HCT116 (cell line): ENCODE data around the gene ELOVL5. TPM values are rescaled to one million over a fixed set of nuclear protein-coding genes. Genes with fewer than 3 reads are reported as not detected.

Source experiments
- ATAC-seq: fragments of 200-7000 bp; cut with Tn5 transposase; 2 replicates; pipeline ENCODE4 v1.9.1; 2020; ENCODE audit warnings: mild to moderate bottlenecking, moderate library complexity
- BruUV-seq: library from RNA; stranded (reverse); fragments of 400-500 nt; replicated peaks from 2 replicates; lab custom pipeline; 2021; lab: Mats Ljungman, UMichigan
- CTCF ChIA-PET: fragments of 300-600 bp; sonication (Branson Sonifier 250); formaldehyde crosslinking; loops from one replicate; lab custom pipeline; 2021; ENCODE audit warnings: antibody characterized with exemption; lab: Charles Lee
- POLR2A ChIA-PET: fragments of 300-600, 350-600 bp; sonication (Branson Sonifier 250); formaldehyde crosslinking; loops from one replicate; lab custom pipeline; 2021; ENCODE audit warnings: antibody characterized with exemption; lab: Charles Lee
- RAD21 ChIA-PET, 2 experiments: fragments of 300-600 bp; sonication (Branson Sonifier 250); formaldehyde crosslinking; loops; one replicate each; lab custom pipeline; 2023; ENCODE audit warnings: low total read pairs in 2 of 2; ENCODE audit not compliant: uncharacterized antibody in 2 of 2, unreplicated experiment in 2 of 2, low non-redundant PET in 1 of 2; lab: Charles Lee
- DNase-seq: peaks from one replicate; pipeline ENCODE4 v3.0.0-alpha.2; 2010; ENCODE audit warnings: low read depth, low spot score
- H2AFZ ChIP-seq: fragments of 200-600 bp; shearing (Covaris generic), sonication (generic); 2 replicates; pipeline ENCODE4 v1.6.1; 2017; ENCODE audit warnings: low read depth, mixed run types, mixed read lengths, antibody characterized with exemption, low read length; ENCODE audit not compliant: poor library complexity, severe bottlenecking
- H3K27ac ChIP-seq: 2 replicates; pipeline ENCODE4 v1.5.1; 2012; ENCODE audit warnings: low read depth, low read length
- H3K27me3 ChIP-seq: fragments of 200-600 bp; sonication (generic); 2 replicates; pipeline ENCODE4 v1.6.1; 2016; ENCODE audit warnings: mixed run types, low read length, mixed read lengths; ENCODE audit not compliant: insufficient read depth
- H3K36me3 ChIP-seq, 2 experiments: fragments of 200-500 bp in 1 of 2; fragments of 200-600 bp in 1 of 2; sonication (Bioruptor generic) in 1 of 2; sonication (generic) in 1 of 2; 2 replicates each; pipeline versions ENCODE4 v1.5.1 to v1.6.1; 2014 to 2016; ENCODE audit warnings: low read length in 2 of 2, inconsistent platforms in 1 of 2, mixed read lengths in 1 of 2, mixed run types in 1 of 2; ENCODE audit not compliant: insufficient read depth in 2 of 2, control insufficient read depth in 1 of 2
- H3K4me1 ChIP-seq, 2 experiments: fragments of 200-600 bp in 1 of 2; sonication (generic) in 1 of 2; 2 replicates each; pipeline versions ENCODE4 v1.5.1 to v1.6.1; 2012 to 2017; ENCODE audit warnings: low read length in 2 of 2, inconsistent platforms in 1 of 2, mild to moderate bottlenecking in 1 of 2, mixed read lengths in 1 of 2, mixed run types in 1 of 2, moderate library complexity in 1 of 2; ENCODE audit not compliant: insufficient read depth in 2 of 2, control insufficient read depth in 1 of 2
- H3K4me2 ChIP-seq: fragments of 200-600 bp; sonication (generic); 2 replicates; pipeline ENCODE4 v1.6.1; 2017; ENCODE audit warnings: mixed run types, low read length, mixed read lengths
- H3K4me3 ChIP-seq, 2 experiments: fragments of 200-600 bp in 1 of 2; sonication (generic) in 1 of 2; replicated peaks in 1 of 2; 2 replicates each; pipeline ENCODE4 v1.5.1; 2011 to 2016; ENCODE audit warnings: low read length in 2 of 2, control low read depth in 1 of 2, low read depth in 1 of 2, mild to moderate bottlenecking in 1 of 2, mixed read lengths in 1 of 2, mixed run types in 1 of 2
- H3K79me2 ChIP-seq: fragments of 200-600 bp; sonication (generic); 2 replicates; pipeline ENCODE4 v1.6.1; 2017; ENCODE audit warnings: mild to moderate bottlenecking, mixed run types, low read length, moderate library complexity, mixed read lengths; ENCODE audit not compliant: insufficient read depth
- H3K9ac ChIP-seq: fragments of 200-600 bp; sonication (generic); 2 replicates; pipeline ENCODE4 v1.6.1; 2016; ENCODE audit warnings: low read length, mixed read lengths
- H3K9me2 ChIP-seq: fragments of 200-600 bp; sonication (generic), shearing (Covaris generic); 2 replicates; pipeline ENCODE4 v1.6.1; 2017; ENCODE audit warnings: mixed run types, mild to moderate bottlenecking, moderate library complexity; ENCODE audit not compliant: insufficient read depth
- H3K9me3 ChIP-seq, 2 experiments: fragments of 200-500 bp in 1 of 2; fragments of 200-600 bp in 1 of 2; sonication (Bioruptor generic) in 1 of 2; sonication (generic) in 1 of 2; 2 replicates each; pipeline ENCODE4 v1.6.1; 2014 to 2017; ENCODE audit warnings: low read length in 2 of 2, mixed read lengths in 2 of 2, inconsistent platforms in 1 of 2, low read depth in 1 of 2, mild to moderate bottlenecking in 1 of 2, mixed run types in 1 of 2, moderate library complexity in 1 of 2; ENCODE audit not compliant: control insufficient read depth in 1 of 2, insufficient read depth in 1 of 2
- H4K20me1 ChIP-seq: fragments of 200-600 bp; sonication (generic), shearing (Covaris generic); 2 replicates; pipeline ENCODE4 v1.6.1; 2017; ENCODE audit warnings: mixed run types, mild to moderate bottlenecking, moderate library complexity; ENCODE audit not compliant: insufficient read depth
- CBX3 ChIP-seq: IDR thresholded peaks from 2 replicates; pipeline ENCODE4 v1.6.1; 2012; ENCODE audit warnings: low read depth
- CEBPB ChIP-seq: IDR thresholded peaks from 2 replicates; pipeline ENCODE4 v1.6.1; 2012; ENCODE audit warnings: low read depth
- EGR1 ChIP-seq: IDR thresholded peaks from 2 replicates; pipeline ENCODE4 v1.6.1; 2012; ENCODE audit warnings: low read depth
- ELF1 ChIP-seq: IDR thresholded peaks from 2 replicates; pipeline ENCODE4 v1.6.1; 2012; ENCODE audit warnings: low read depth, borderline replicate concordance
- EZH2 ChIP-seq: fragments of 200-600 bp; sonication (generic); IDR thresholded peaks from 2 replicates; pipeline ENCODE4 v1.6.1; 2017; ENCODE audit warnings: antibody characterized with exemption, mixed run types
- SIN3A ChIP-seq: IDR thresholded peaks from 2 replicates; pipeline ENCODE4 v1.6.1; 2012; ENCODE audit warnings: low read depth
- SRF ChIP-seq: IDR thresholded peaks from 2 replicates; pipeline ENCODE4 v1.6.1; 2012; ENCODE audit warnings: low read depth
- YY1 ChIP-seq: IDR thresholded peaks from 2 replicates; pipeline ENCODE4 v1.6.1; 2011; ENCODE audit warnings: low read length, low read depth, moderate library complexity, mild to moderate bottlenecking; ENCODE audit not compliant: insufficient replicate concordance; ENCODE audit errors: extremely low read depth
- ZBTB33 ChIP-seq: IDR thresholded peaks from 2 replicates; pipeline ENCODE4 v1.6.1; 2011; ENCODE audit warnings: mild to moderate bottlenecking, low read length, moderate library complexity; ENCODE audit not compliant: insufficient replicate concordance; ENCODE audit errors: extremely low read depth
- intact Hi-C: fragments of 100-400 bp; cut with micrococcal nuclease; formaldehyde crosslinking; loops from 2 replicates; pipeline ENCODE4 v1.10.0; 2022
- total RNA-seq: library from RNA; stranded (reverse); gene quantifications from one replicate; pipeline ENCODE4 v1.2.1, GENCODE V29; 2021; ENCODE audit not compliant: unreplicated experiment
- TF ChIP-seq, protein P1 (sequence below), 3 experiments: fragments of 200-600 bp in 1 of 3; sonication (generic) in 1 of 3; IDR thresholded peaks in 2 of 3; conservative IDR thresholded peaks in 1 of 3; 2 replicates each; pipeline ENCODE4 v1.5.1; 2012 to 2017; ENCODE audit warnings: low read depth in 2 of 3, low read length in 2 of 3, antibody characterized with exemption in 1 of 3, borderline replicate concordance in 1 of 3, control low read depth in 1 of 3, mild to moderate bottlenecking in 1 of 3, mixed read lengths in 1 of 3, mixed run types in 1 of 3, moderate library complexity in 1 of 3; ENCODE audit not compliant: insufficient read depth in 1 of 3

The ELOVL5 gene
- total RNA-seq, 1 experiment from 2014 or later, result 85.3 TPM

DNA sequence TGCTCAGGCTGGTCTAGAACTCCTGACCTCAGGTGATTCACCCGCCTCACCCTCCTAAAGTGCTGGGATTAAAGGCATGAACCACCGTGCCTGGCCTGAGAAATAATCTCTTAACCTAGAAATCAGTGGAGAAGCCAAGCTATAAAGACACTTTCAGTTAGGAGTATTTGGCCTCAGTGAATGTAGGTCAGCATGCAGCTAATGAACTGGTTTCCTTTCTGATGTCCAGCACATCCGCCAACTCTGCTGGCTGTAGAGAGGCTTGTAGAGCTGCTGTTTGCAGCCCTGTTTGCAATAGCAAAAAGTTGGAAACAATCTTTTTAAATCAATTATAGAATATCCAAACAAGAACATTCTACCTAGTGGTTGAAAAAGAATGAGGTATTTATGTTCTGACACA is 42.4 kb upstream of the ELOVL5 start:
- DNase-seq, result no peak
- ChIA-PET POLR2A (no interaction called here), RAD21 (interaction anchor here in 1 of 2 experiments (0.6 kb wide), 1 partner anchor 57 kb away, joined by 3 read pairs; no protein-coding TSS in a partner anchor), CTCF (no interaction called here)
- Histone ChIP-seq H2AFZ (no peak overlapping the region), H3K9me2 (no peaks in the 10 kb centered on the region), H4K20me1 (no peaks in the 10 kb centered on the region), H3K4me3 (no peak overlapping the region), H3K27me3 (no peaks in the 10 kb centered on the region), H3K9ac (no peak overlapping the region), H3K79me2 (no peaks in the 10 kb centered on the region), H3K9me3 (no peaks in the 10 kb centered on the region), H3K36me3 (no peaks in the 10 kb centered on the region), H3K4me1 (no peaks in the 10 kb centered on the region), H3K4me2 (no peak overlapping the region), H3K27ac (no peak overlapping the region)
- no peak for TF ChIP-seq SIN3A
- no peak for TF ChIP-seq YY1
- no peak for TF ChIP-seq CBX3
- TF ChIP-seq, protein P1, sequence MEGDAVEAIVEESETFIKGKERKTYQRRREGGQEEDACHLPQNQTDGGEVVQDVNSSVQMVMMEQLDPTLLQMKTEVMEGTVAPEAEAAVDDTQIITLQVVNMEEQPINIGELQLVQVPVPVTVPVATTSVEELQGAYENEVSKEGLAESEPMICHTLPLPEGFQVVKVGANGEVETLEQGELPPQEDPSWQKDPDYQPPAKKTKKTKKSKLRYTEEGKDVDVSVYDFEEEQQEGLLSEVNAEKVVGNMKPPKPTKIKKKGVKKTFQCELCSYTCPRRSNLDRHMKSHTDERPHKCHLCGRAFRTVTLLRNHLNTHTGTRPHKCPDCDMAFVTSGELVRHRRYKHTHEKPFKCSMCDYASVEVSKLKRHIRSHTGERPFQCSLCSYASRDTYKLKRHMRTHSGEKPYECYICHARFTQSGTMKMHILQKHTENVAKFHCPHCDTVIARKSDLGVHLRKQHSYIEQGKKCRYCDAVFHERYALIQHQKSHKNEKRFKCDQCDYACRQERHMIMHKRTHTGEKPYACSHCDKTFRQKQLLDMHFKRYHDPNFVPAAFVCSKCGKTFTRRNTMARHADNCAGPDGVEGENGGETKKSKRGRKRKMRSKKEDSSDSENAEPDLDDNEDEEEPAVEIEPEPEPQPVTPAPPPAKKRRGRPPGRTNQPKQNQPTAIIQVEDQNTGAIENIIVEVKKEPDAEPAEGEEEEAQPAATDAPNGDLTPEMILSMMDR (IDR thresholded peaks at IDR 0.05 in 2 of 3, conservative IDR thresholded peaks at IDR 0.05 in 1 of 3; ENCODE audit: borderline replicate concordance in 1 of 3, insufficient read depth in 1 of 3, low read depth in 2 of 3, low read length in 2 of 3), result no peak
- ATAC-seq, result no peak
- BruUV-seq, result no TSS peak
- intact Hi-C loops, result no loop called here

- Histone ChIP-seq H3K27ac (no peak overlapping the region), H3K27me3 (no peaks in the 10 kb centered on the region), H4K20me1 (no peaks in the 10 kb centered on the region), H3K4me2 (no peak overlapping the region), H3K9ac (no peak overlapping the region), H3K4me1 (no peaks in the 10 kb centered on the region), H3K9me2 (no peaks in the 10 kb centered on the region), H3K79me2 (no peaks in the 10 kb centered on the region), H3K36me3 (no peaks in the 10 kb centered on the region), H3K9me3 (no peaks in the 10 kb centered on the region), H3K4me3 (no peak overlapping the region), H2AFZ (no peak overlapping the region)
- CTCF ChIA-PET, result no interaction called here
- RAD21 ChIA-PET, result no interaction called here
- intact Hi-C loops, result no loop called here
- DNase-seq (no peak), ATAC-seq (no peak)
- POLR2A ChIA-PET, result no interaction called here
- no TSS peak for BruUV-seq
- TF ChIP-seq SRF (no peak), CBX3 (no peak), EGR1 (no peak), EZH2 (no peak), ZBTB33 (no peak), CEBPB (no peak), ELF1 (no peak)
- TF ChIP-seq, protein P1 (IDR thresholded peaks at IDR 0.05 in 2 of 3, conservative IDR thresholded peaks at IDR 0.05 in 1 of 3; ENCODE audit: borderline replicate concordance in 1 of 3, insufficient read depth in 1 of 3, low read depth in 2 of 3, low read length in 2 of 3), result no peak
Observed at GRCh38 chr6:53390010-53390409, 41.3 kb upstream of the ELOVL5 start.
